B cell (primary cell): ENCODE measurements around the gene SMARCC2. TPM values are rescaled to one million over a fixed set of nuclear protein-coding genes. Genes with fewer than 3 reads are reported as not detected.
"Not testable (repeated sequence)": the region's sequence is repeated elsewhere in the genome, so short reads cannot be mapped to it uniquely, and the experiment has no call there.

Source experiments
- ATAC-seq: fragments of 200-7000 bp; cut with Tn5 transposase; one replicate; pipeline ENCODE4 v1.10.0; 2021; ENCODE audit warnings: low read depth, mild to moderate bottlenecking, moderate number of reproducible peaks, moderate library complexity
- CTCF ChIA-PET: fragments of 350-600 bp; sonication (Branson Sonifier 250); formaldehyde crosslinking; loops from one replicate; lab custom pipeline; 2021; ENCODE audit warnings: antibody characterized with exemption, inconsistent platforms; lab: Charles Lee
- POLR2A ChIA-PET: fragments of 350-600 bp; sonication (Branson Sonifier 250); formaldehyde crosslinking; loops from one replicate; lab custom pipeline; 2021; ENCODE audit warnings: antibody characterized with exemption; lab: Charles Lee
- DNase-seq: peaks from one replicate; pipeline ENCODE4 v3.0.0; 2013
- H2AFZ ChIP-seq: 2 replicates; pipeline ENCODE4 v1.6.1; 2012; ENCODE audit warnings: mild to moderate bottlenecking, low read depth, low read length; ENCODE audit not compliant: insufficient read depth, poor library complexity, severe bottlenecking
- H3K27ac ChIP-seq, 2 donors: 1 replicate in 1 of 2; 2 replicates in 1 of 2; pipeline ENCODE4 v1.5.1; 2012 to 2013; ENCODE audit warnings: low read length in 2 of 2, mild to moderate bottlenecking in 2 of 2, moderate library complexity in 1 of 2
- H3K27me3 ChIP-seq, 4 experiments: fragments of 200-600 bp in 1 of 4; sonication (generic) in 1 of 4; replicated peaks in 1 of 4; 1 replicate in 2 of 4; 2 replicates in 2 of 4; pipeline versions ENCODE4 v1.6.1 to v1.7.0; 2013 to 2016; ENCODE audit warnings: low read length in 3 of 4, mild to moderate bottlenecking in 2 of 4, mixed read lengths in 1 of 4, moderate library complexity in 1 of 4; ENCODE audit not compliant: insufficient read depth in 4 of 4, control insufficient read depth in 3 of 4; ENCODE audit errors: control extremely low read depth in 1 of 4
- H3K36me3 ChIP-seq, 2 experiments: replicated peaks in 1 of 2; 1 replicate in 1 of 2; 2 replicates in 1 of 2; pipeline versions ENCODE4 v1.6.1 to v1.7.1; 2013; ENCODE audit warnings: low read length in 1 of 2; ENCODE audit not compliant: insufficient read depth in 2 of 2, control insufficient read depth in 1 of 2; ENCODE audit errors: control extremely low read depth in 1 of 2, extremely low read depth in 1 of 2
- H3K4me1 ChIP-seq, 2 donors: fragments of 200-600 bp in 1 of 2; sonication (generic) in 1 of 2; 1 replicate in 1 of 2; 2 replicates in 1 of 2; pipeline versions ENCODE4 v1.5.1 to v1.6.1; 2013 to 2017; ENCODE audit warnings: low read length in 2 of 2; ENCODE audit not compliant: control insufficient read depth in 2 of 2, insufficient read depth in 2 of 2
- H3K4me2 ChIP-seq: replicated peaks from 2 replicates; pipeline ENCODE3; 2012; ENCODE audit warnings: mild to moderate bottlenecking, low read depth, low read length; ENCODE audit not compliant: poor library complexity, severe bottlenecking
- H3K4me3 ChIP-seq, 5 experiments: fragments of 200-600 bp in 1 of 5; sonication (generic) in 1 of 5; 1 replicate in 3 of 5; 2 replicates in 2 of 5; pipeline versions ENCODE4 v1.5.1 to v1.7.0; 2011 to 2016; ENCODE audit warnings: low read length in 4 of 5, mild to moderate bottlenecking in 4 of 5, low read depth in 2 of 5, control low read depth in 1 of 5, moderate library complexity in 1 of 5; ENCODE audit not compliant: insufficient read depth in 1 of 5; ENCODE audit errors: control extremely low read depth in 1 of 5, extremely low read depth in 1 of 5
- H3K79me2 ChIP-seq: fragments of 200-600 bp; sonication (generic); one replicate; pipeline ENCODE4 v1.6.0; 2016; ENCODE audit warnings: low read length; ENCODE audit not compliant: control insufficient read depth, insufficient read depth
- H3K9ac ChIP-seq: fragments of 200-600 bp; sonication (generic); 2 replicates; pipeline ENCODE4 v1.6.1; 2017; ENCODE audit warnings: mild to moderate bottlenecking, low read length, moderate library complexity
- H3K9me3 ChIP-seq, 3 donors: one replicate each; pipeline versions ENCODE4 v1.6.1 to v1.7.1; 2013; ENCODE audit warnings: low read length in 2 of 3; ENCODE audit not compliant: control insufficient read depth in 2 of 3, insufficient read depth in 1 of 3; ENCODE audit errors: control extremely low read depth in 1 of 3
- H4K20me1 ChIP-seq: 2 replicates; pipeline ENCODE4 v1.6.0; 2012; ENCODE audit warnings: mild to moderate bottlenecking, low read length; ENCODE audit not compliant: insufficient read depth, control insufficient read depth, poor library complexity, severe bottlenecking
- H3K27ac Mint-ChIP-seq: one replicate; pipeline ENCODE4 v1.8.0; 2021; ENCODE audit warnings: mixed read lengths
- H3K27me3 Mint-ChIP-seq: one replicate; pipeline ENCODE4 v1.8.0; 2021; ENCODE audit warnings: mixed read lengths
- H3K4me1 Mint-ChIP-seq: one replicate; pipeline ENCODE4 v1.8.0; 2021; ENCODE audit warnings: mixed read lengths
- H3K4me3 Mint-ChIP-seq: one replicate; pipeline ENCODE4 v1.8.0; 2021; ENCODE audit warnings: mixed read lengths
- H3K9me3 Mint-ChIP-seq: one replicate; pipeline ENCODE4 v1.8.0; 2022; ENCODE audit warnings: mixed read lengths; ENCODE audit not compliant: insufficient read depth
- EZH2 ChIP-seq: IDR thresholded peaks from 2 replicates; pipeline ENCODE4 v1.6.1; 2012; ENCODE audit warnings: borderline replicate concordance, low read depth, mild to moderate bottlenecking, moderate library complexity, low read length; ENCODE audit not compliant: insufficient read depth, poor library complexity, severe bottlenecking
- WGBS: methylation state at CpG from one replicate; pipeline ENCODE4 v1.1.5; 2013; ENCODE audit warnings: missing lambda C conversion rate; ENCODE audit not compliant: insufficient coverage; 5-methylcytosine and 5-hydroxymethylcytosine counted together
- intact Hi-C: fragments of 100-400 bp; cut with micrococcal nuclease; formaldehyde crosslinking; loops from one replicate; pipeline ENCODE4 v1.10.0; 2022
- polyA plus RNA-seq: library from polyadenylated mRNA; depleted of rRNA; stranded (reverse); fragments of >200 nt; gene quantifications from 2 replicates; pipeline ENCODE4 v1.2.3, GENCODE V29; 2012
- total RNA-seq, 2 donors: library from RNA; stranded (reverse); fragments of 120-200 nt in 1 of 2; gene quantifications; 1 replicate in 1 of 2; 2 replicates in 1 of 2; pipeline versions ENCODE4 v1.2.3 to v1.2.4, GENCODE V29; 2013 to 2022
- TF ChIP-seq, protein P1 (sequence below): fragments of 200-600 bp; IDR thresholded peaks from one replicate; pipeline ENCODE4 v1.8.0; 2022; ENCODE audit warnings: antibody characterized with exemption, mild to moderate bottlenecking

Gene SMARCC2
- total and polyA plus RNA-seq, 2 donors (not counting 1 experiment from before 2014, with no cell fraction given), result 70.4 to 198 TPM

- H3K4me1 ChIP-seq, result peaks cover 27 to 48% of the 10 kb centered on the region in 2 donors
- ChIA-PET POLR2A (interaction anchor here (0.7 to 4.1 kb wide), 5 partner anchors 30 to 348 kb away, joined by 4 to 44 read pairs (median 13); partner anchors contain the start of genes ESYT1, SMARCC2 and ZC3H10), CTCF (interaction anchor here (0.5 to 2.9 kb wide), 9 partner anchors 8 to 39 kb away, joined by 3 to 17 read pairs (median 5); partner anchors contain the start of genes ESYT1, SMARCC2 and ZC3H10)
- H3K27ac ChIP-seq, result peak overlapping the region; percentile 54 to 88
- H3K9me3 ChIP-seq, result no peaks in the 10 kb centered on the region
- intact Hi-C loops, result loop anchor here (1.0 to 10.0 kb wide), 6 partner anchors 31 to 917 kb away; partner anchors contain the start of genes NEMP1, RNF41, RPL41 and SMARCC2
- peak overlapping the region; percentile 63 to 97 (median 91) for H3K4me3 ChIP-seq
- peaks cover 14% of the 10 kb centered on the region for H4K20me1 ChIP-seq
- H3K27me3 ChIP-seq, result no peaks in the 10 kb centered on the region
- Mint-ChIP-seq H3K9me3 (no peaks in the 10 kb centered on the region), H3K4me1 (peaks cover 51% of the 10 kb centered on the region), H3K27ac (peak overlapping the region; percentile 97), H3K4me3 (peak overlapping the region; percentile 96), H3K27me3 (no peaks in the 10 kb centered on the region)
- H3K9ac ChIP-seq, result peak overlapping the region; percentile 89
- H2AFZ ChIP-seq, result peak overlapping the region; percentile 73
- DNase-seq (peak; percentile 88), ATAC-seq (peak; percentile 69)
- TF ChIP-seq, protein P1, sequence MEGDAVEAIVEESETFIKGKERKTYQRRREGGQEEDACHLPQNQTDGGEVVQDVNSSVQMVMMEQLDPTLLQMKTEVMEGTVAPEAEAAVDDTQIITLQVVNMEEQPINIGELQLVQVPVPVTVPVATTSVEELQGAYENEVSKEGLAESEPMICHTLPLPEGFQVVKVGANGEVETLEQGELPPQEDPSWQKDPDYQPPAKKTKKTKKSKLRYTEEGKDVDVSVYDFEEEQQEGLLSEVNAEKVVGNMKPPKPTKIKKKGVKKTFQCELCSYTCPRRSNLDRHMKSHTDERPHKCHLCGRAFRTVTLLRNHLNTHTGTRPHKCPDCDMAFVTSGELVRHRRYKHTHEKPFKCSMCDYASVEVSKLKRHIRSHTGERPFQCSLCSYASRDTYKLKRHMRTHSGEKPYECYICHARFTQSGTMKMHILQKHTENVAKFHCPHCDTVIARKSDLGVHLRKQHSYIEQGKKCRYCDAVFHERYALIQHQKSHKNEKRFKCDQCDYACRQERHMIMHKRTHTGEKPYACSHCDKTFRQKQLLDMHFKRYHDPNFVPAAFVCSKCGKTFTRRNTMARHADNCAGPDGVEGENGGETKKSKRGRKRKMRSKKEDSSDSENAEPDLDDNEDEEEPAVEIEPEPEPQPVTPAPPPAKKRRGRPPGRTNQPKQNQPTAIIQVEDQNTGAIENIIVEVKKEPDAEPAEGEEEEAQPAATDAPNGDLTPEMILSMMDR, result peak; percentile 76
- no peak for TF ChIP-seq EZH2
- peaks cover 0 to 30% of the 10 kb centered on the region in 2 experiments for H3K36me3 ChIP-seq
- H3K4me2 ChIP-seq, result peak overlapping the region; percentile 78
- peaks cover 80% of the 10 kb centered on the region for H3K79me2 ChIP-seq
- 2% methylated on average over 41 of the region's 45 CpGs for WGBS
Measured at GRCh38 chr12:56157201-56158028, 31.9 kb downstream of the SMARCC2 start.

- Mint-ChIP-seq H3K4me1 (peaks cover 56% of the 10 kb centered on the region), H3K27ac (peak overlapping the region; percentile 97), H3K4me3 (peak overlapping the region; percentile 96)
- H3K27me3 Mint-ChIP-seq, H3K9me3 Mint-ChIP-seq, ATAC-seq, H3K27me3 ChIP-seq, DNase-seq, H3K9me3 ChIP-seq: not testable (repeated sequence)
- Histone ChIP-seq H3K27ac (peak overlapping the region; percentile 54 to 88), H4K20me1 (peaks cover 10% of the 10 kb centered on the region), H3K4me2 (peak overlapping the region; percentile 78), H3K79me2 (peaks cover 80% of the 10 kb centered on the region), H3K36me3 (peaks cover 0 to 22% of the 10 kb centered on the region in 2 experiments), H3K4me3 (peak overlapping the region; percentile 63 to 97 (median 91)), H3K4me1 (peaks cover 30 to 53% of the 10 kb centered on the region in 2 donors), H3K9ac (peak overlapping the region; percentile 89), H2AFZ (peak overlapping the region; percentile 73)
- WGBS, result 90% methylated on average over 14 of the region's 21 CpGs
- CTCF ChIA-PET, result interaction anchor here (0.7 to 2.9 kb wide), 7 partner anchors 9 to 38 kb away, joined by 3 to 11 read pairs (median 5); partner anchors contain the start of genes ESYT1, SMARCC2 and ZC3H10
- POLR2A ChIA-PET, result interaction anchor here (0.7 to 4.1 kb wide), 6 partner anchors 27 to 347 kb away, joined by 4 to 44 read pairs (median 8); partner anchors contain the start of genes ESYT1, SMARCC2 and ZC3H10
- intact Hi-C loops, result loop anchor here (1.0 to 10.0 kb wide), 3 partner anchors 30 to 918 kb away; partner anchors contain the start of genes NEMP1, RPL41 and ZC3H10
Measured at GRCh38 chr12:56156464-56157200, 32.7 kb downstream of the SMARCC2 start.
